Head of caudate nucleus (tissue), 42 donors: ENCODE results near the gene VAMP2.

Experiments
- DNase-seq, 42 donors: peaks; one replicate each; pipeline versions ENCODE4 v3.0.0 to v3.0.0-alpha.2; 2020 to 2021; ENCODE audit warnings: mixed read lengths in 7 of 42
- intact Hi-C: fragments of 100-400 bp; cut with DNase I; formaldehyde crosslinking; loops from one replicate; pipeline ENCODE4 v1.15.0; 2022

The VAMP2 gene

DNA sequence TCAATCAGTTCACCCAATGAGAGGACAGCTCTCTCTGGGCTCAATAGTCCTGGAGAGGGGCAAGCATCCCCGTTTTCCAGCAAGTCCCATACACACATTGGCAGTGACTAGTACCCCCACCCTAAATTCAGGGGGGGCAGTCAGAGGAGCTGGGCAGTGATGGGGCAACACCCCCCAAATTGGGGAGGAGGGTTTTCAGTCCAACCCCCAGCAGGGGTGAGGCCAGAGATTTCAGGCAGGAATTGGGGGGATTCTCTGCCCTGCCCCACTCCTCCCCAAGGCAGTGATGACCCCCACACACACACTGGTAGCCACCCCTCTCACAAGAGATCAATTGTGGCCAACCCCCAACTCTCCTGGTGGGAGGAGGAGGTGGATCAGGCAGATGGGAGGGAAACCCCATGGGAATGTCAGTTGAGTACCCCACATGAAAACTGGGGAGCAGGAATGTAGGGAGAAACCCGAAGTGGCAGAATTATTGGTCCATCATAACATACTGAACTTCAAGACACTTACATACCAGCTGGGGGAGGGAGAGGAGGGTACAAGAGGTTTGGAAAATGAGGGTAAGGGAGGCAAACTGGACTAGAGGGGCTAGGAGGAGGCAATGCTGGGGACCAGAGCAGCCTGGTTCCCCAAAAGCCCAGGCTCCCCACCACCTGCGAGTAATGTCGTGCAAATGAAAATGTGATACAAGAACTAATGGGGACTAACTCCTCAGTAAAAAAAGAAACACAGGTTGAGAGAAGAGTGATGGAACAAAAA, 3.1 kb downstream of the VAMP2 start:
- intact Hi-C loops: loop anchor here (5.0 kb wide), 1 partner anchor 37 kb away; the partner anchor contains the start of gene HES7
- peak in 1 of 42 donors; percentile 3 for DNase-seq

DNA sequence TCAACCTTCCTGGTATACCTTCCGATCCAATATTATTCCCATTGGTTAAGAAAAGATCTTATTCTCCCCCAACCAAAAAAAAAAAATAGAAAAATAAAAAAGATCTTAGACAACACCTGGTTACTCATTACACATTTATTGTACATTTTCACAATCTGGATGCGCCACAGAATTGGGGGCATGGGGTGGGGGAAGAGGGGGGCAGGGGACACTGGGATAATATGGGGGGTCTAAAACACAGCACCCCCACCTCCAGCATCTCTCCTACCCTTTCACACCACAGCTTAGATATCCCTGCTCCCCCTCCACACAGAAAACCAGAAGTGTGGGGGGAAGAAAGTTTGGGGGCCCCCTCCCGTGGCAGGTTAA, 3.7 kb downstream of the VAMP2 start:
- intact Hi-C loops: loop anchor here (5.0 kb wide), 1 partner anchor 37 kb away; the partner anchor contains the start of gene HES7
- DNase-seq: peak in 1 of 42 donors; percentile 5

DNA sequence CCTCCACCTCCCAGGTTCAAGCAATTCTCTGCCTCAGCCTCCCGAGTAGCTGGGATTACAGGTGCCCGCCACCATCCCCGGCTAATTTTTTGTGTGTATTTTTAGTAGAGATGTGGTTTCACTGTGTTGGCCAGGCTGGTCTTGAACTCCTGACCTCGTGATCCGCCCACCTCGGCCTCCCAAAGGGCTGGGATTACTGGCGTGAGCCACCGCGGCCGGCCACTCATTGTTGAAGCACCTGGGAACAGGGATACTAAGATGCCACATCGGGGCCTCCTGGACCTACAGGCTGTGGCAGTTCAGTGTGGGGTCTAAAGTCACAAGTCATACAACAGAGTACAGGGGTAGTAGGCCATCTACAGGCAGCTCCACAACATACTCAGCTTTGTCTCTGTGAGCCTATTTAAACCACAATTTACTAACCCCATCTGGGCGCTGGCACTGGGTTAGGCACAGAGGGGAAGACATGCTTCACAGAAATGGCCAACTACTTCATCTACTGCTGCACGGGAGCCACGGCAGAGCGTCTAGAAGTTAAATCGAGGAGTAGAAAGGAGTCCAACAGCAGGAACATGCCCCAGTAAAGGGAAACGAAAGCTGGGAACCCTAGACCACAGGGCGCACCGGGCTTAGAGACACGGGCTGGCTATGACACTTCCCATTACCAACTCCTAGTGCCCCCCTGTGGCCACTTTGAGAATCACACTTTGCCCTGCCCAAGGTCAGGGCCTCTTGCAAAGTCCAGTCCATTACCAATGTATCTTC, 4.3 kb downstream of the VAMP2 start:
- intact Hi-C loops: loop anchor here (5.0 kb wide), 1 partner anchor 36 kb away; the partner anchor contains the start of gene HES7
- peak; percentile 77 to 98 (median 93) for DNase-seq

DNA sequence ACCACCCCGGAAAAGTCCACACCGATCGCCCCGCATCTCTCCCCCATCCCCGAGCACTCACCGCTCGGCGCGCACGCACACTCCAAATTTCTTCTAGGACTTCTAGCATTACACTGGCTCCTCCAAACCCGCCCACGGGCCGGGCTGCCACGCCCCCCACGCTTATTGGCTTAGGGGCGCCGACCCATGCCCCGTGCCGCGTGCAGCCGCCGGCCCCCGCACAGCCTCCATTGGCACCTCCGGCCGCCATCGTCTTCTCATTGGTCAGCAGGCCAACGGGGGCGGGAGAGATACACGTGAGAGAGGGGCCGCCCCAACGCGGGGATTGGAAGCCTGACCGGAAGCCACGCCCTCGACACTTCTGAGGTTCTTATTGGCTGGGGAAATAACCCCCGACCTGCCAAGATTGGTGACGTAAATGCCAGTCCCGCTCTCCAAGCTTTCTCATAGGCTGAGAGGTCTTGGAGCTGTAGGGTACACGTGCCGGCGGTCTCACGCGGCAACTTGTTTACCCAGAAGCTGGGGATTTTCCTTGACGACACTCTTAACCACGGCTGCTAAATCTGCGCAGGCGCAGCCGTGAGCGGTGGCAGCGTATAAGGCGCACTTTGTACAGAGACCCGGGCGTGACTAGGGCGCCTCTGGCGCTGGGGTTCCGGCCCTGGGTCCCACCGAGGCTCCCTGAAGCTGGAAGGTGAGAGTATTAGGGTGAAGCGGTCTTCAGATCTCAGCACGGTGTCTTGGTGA, 6.3 kb downstream of the VAMP2 start:
- DNase-seq: peak; percentile 98 to 100 (median 99)
- intact Hi-C loops: loop anchor here (2.0 to 5.0 kb wide), 2 partner anchors 30 to 34 kb away; partner anchors contain the start of gene HES7

DNA sequence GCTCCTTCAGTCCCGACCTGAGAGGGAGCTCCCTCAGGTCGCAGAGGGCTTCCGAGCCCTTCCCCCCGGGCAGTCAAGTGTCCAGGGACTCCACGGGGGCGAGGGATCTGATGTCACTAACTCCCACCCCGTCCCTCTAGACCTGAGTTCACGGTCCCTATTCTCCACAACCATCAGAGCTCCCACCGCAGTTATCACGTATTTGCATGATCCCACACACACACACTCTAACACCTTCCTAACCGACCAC, 6.8 kb downstream of the VAMP2 start:
- intact Hi-C loops: loop anchor here (2.0 to 5.0 kb wide), 2 partner anchors 31 to 34 kb away; partner anchors contain the start of gene HES7
- peak in 2 of 42 donors; percentile 9 to 21 for DNase-seq

DNA sequence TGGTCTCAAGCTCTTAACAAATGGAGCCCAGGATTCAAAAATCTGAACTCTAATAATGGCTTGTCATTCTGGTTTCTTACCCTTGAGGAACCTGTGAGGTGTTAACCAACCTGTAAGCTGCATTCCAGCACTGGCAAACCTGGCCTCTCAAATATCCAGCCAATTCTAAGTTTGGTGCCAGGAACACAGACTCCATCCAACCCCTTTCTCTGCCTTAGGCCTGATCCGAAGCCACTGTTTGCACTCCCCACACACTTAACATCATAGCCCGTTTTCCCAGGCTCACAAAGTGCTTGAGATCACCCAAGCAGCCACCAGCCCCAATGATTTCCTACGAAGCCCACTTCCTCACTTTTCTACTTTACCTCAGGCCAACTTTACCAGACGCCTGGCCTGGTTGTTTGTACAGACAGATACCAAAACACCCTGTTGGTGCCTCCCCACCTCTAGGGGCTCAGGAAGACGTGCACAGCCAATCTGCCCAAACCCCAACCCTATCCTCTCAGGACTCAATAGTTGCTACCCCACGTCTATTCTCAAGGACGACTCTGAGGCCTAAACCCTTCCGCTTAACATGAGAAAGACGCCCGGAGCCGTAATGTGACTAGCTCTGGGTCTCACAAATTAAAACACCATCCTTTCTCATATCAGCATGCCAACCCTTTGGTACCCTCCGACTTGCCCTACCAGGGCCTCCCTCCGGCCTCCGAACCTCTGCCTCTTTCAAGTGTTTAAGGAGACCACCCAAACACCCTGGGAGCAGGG, 7.3 kb downstream of the VAMP2 start:
- intact Hi-C loops: loop anchor here (5.0 kb wide), 1 partner anchor 33 kb away; the partner anchor contains the start of gene HES7
- peak in 1 of 42 donors; percentile 30 for DNase-seq

DNA sequence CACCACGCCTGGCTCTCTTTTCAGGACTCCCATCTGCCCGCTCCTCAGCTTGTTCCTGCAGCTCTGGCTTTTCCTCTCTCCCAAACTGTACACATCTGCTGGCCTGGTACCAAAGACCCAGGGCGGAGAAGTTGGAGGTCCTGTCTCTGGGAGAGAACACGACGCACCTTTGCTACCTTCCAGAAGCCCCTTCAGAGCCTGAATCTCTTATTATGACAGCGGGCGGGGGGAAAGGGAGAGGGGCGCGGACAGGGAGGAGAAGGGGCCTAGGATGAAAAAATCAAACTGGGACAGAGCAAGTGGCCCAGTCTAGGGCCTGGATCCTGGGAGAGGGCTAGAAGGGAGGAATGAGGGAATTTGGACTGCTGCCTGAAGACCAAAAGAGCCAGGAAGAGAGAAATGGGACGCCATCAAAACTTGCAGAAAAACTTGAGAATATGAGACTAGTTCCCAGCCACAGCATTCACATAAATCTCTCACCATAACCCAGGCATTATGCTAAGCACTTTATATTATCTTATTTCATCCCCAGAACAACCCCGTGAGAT, 8.1 kb downstream of the VAMP2 start:
- intact Hi-C loops: loop anchor here (5.0 kb wide), 1 partner anchor 32 kb away; the partner anchor contains the start of gene HES7
- DNase-seq: no peak

DNA sequence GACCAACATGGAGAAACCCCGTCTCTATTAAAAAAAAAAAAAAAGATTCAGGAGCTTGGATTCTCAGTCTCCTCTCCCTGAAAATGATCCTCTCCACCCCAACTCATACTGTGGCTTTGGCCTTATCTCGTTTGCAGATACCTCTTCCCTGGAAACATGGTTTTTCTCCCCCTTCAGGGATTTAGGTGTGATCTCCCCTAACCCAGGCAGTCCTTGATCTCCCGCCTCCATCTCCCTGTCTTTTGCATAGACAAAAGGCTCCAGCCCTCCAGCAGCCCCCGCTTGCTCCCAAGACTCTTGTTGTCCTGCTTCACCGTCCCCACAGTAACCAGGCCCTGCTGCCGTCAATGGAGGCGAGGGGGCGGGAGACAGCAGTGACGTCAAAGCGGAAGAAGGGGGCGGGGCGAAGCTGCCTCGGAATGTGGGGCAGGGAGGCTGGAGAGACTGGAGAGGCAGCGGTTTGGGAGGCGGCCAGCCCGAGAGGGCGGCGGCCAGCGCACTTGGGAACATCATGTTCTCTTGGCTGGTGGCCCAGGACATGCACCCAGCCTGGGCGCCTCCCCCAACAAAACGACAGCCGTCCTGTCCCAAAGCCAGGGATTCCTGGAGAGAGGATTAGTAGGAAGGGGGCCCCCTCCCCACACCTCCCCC, 8.7 kb downstream of the VAMP2 start:
- peak; percentile 95 to 99 (median 97) for DNase-seq
- intact Hi-C loops: no loop called here

DNA sequence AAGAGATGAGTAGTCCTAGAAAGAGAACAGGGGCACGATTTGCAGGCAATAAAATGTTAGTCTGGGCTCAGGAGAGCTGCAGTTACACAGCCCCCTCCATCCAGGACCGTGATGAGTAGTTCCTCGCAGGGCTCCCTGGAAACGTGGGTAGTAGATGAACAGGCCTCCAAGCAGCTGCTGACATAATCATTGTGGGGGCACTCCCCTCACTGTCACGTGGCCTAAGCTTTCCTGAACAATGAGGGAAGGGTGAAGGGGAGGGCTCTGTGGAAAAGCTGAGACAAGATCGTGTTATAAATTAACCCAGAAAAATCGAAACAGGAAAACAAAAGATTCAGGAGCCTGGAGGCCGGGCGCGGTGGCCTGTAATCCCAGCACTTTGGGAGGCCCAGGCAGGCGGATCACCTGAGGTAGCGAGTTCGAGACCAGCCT, 9.2 kb downstream of the VAMP2 start:
- DNase-seq: peak; percentile 63 to 96 (median 87)
- intact Hi-C loops: no loop called here

DNA sequence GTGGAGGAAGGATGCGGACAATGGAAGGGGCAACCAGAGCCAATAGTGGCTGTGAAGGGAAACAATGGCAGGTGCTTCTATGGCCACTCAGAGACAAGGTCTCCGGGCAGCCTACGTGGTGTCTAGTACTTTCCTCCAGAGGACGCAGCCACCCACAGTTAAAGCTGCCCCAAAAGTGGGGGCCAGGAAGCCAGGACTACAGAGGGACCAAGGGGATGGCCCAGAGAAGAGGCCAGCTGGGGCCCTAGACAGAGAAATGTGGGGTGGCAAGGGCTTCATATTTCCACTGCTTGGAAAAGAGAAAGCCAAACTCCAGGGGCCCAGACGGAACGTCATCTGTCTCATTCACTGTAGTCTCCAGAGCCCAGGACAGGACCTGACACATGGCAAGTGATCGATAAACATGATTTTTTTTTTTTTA, 9.7 kb downstream of the VAMP2 start:
- DNase-seq: peak in 1 of 42 donors; percentile 9
- intact Hi-C loops: no loop called here

DNA sequence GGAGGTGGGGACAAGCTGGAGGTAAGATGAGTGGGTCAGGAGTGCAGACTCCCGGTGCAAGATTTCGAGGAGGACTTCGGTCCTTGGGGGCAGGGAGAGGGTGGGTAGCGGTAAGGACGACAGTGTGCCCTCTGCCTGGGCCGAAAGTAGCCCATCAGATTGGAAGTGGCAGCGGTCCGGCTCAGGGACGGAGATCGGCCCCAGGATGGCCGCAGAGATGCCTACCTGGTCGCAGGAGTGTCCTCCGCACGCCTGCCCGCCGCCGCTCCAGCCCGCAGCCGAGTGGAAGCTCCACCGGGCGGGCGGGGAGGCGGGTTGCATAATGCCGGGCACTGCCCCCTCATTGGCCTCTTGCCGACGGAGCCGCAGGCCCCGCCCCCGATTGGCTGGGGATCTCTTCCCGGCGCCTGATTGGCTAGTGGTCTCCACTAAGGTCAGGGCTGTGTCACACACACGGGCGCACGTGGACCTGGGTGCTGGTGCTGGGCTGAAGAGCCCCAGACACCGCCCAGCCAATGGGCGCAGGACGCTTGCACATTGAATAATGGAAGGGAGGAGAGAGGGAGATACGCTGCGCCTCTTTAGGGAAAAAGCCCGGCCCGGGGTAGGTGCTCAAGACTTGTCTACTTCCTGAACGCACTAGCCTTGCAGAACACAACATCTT, 10.5 kb downstream of the VAMP2 start, which contains the start of gene PER1:
TSS of gene PER1 (minus strand) at position 293 of the 664 bp plus-strand sequence. CDS start 1,698 bp downstream, outside the sequence.
- DNase-seq: peak; percentile 93 to 99 (median 97)
- intact Hi-C loops: no loop called here

DNA sequence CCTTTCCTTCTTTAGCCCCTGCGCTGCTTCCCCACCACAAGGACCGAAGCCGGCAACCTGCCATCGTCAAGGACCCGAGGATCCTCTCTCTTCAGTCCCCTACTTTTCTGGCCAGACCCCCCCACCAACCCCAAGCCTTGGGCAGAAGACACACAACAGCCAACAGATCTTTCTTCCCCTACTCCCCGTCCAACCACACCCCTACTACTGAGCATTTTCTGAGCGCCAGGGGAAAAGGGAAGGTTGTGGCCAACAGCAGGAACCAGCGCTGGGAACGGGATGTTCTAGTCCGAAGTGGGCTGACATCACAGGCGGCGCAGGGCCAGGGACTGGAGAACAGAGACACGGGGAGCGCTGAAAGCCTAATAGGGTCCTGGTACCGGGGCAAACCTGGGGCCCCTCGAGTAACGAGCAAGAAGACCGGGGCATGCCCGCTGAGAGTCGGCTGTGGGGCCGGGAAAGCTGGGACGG, 11.1 kb downstream of the VAMP2 start:
- intact Hi-C loops: no loop called here
- peak; percentile 60 to 90 (median 76) for DNase-seq

DNA sequence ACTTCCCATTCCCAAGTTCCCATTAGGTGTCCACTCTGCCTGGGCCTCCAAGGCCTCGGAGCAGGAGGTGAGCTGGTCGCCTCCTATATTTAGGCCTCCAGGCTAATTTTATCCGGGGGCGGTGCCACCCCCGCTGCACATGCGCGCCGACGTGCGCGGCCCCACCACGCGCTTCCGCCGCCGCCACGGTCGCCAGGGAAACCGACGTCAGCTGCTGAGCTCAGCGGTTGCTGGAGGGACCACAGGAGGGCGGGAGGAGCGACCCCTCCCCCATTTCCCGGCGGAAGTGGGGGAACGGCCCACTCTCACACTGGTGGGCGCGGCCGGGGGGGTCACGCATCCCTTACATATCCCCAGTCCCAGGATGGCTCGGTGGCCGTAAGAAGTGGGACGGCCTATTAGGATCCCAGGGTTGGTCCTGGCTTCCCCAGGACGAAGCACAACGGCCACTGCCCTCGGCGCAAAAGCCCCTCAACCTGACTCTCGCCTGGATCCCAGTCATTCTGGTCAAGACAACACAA, 11.6 kb downstream of the VAMP2 start:
- peak; percentile 67 to 95 (median 90) for DNase-seq
- intact Hi-C loops: no loop called here

DNA sequence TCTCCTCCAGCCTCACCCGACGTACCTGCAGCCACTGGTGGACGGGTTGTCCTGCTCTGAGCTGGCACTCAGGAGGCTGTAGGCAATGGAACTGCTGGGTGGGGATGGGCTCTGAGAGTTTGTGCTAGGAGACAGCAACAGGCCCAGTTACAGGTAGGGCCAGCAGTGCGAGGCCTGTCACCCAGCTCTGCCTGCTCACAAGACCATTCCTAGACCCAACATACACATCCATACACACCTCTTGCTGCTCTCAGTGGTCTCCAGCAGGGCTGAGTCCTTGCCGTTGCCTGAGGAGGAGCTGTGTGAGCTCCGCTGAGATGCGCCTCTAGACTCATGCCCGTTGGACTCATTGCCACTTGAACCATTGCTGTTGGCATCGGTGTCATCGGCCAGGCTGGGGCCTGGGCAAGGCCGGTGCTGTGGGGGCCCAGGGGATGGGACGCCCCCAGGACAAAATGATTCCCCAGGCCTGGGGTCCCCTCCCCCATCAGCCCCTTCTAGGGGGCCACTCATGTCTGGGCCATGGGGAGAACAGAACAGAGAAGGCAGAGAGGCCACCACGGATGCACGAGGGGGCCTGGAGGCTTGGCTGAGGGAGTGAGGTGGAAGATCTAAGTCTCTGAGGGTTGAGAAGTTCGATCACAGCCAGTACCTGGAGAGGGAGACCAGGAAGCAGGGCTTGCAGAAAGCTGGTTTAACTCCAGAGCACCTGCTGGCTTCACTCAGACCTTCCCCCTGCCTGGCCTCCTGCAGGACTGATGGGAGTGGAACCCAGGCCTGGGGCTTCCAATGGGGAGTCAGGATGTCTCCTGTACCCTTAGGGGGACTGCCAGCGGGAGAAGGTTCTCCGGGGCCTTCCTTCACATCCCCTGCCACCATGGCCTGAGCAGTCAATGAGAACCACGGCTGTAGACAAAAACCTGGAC, 12.3 kb downstream of the VAMP2 start:
- no peak for DNase-seq
- intact Hi-C loops: no loop called here

DNA sequence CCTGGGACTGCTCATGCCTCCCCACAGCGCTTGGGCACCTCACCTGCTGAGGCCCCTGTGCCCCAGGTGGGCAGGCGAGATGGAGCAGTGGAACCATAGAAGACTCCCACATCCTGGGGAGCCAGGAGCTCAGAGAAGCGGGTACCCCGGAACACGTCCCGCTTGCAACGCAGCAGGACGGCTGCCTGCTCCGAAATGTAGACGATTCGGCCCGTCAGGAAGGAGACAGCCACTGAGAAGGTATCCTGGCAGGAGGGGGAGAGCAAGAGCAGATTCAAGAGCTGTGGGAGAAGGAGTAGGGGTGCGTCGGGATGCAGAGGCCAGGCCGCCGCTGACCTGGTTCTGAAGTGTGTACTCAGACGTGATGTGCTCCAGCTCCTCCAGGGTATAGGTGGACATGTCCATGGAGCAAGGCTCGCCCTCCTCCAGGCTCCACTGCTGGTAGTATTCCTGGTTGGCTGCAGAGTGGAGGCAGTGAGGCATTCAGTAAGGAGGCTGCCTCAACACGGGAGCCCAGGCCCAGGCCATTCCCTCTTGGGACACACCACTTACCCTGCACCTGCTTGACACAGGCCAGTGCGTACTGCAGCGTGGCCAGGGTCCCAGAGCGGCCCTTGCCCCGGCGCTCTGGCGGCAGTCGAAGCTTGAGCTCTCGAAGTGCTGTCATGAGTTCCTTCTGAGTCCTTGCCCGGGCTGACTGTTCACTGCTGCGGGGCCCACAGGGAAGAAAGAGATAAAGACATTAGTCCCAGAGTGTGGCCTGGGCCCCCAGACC, 13.1 kb downstream of the VAMP2 start:
- intact Hi-C loops: no loop called here
- DNase-seq: no peak
